Urinary bladder (tissue), 4 donors: ENCODE data around the gene SDCBP2. TPM values are rescaled to one million over a fixed set of nuclear protein-coding genes. Genes with fewer than 3 reads are reported as not detected.

Experiments
- DNase-seq: peaks from one replicate; pipeline ENCODE4 v3.0.0-alpha.2; 2015; ENCODE audit errors: extremely low spot score
- H3K27ac ChIP-seq: one replicate; pipeline ENCODE4 v1.5.1; 2013; ENCODE audit warnings: low read depth, mild to moderate bottlenecking, moderate library complexity
- H3K36me3 ChIP-seq: one replicate; pipeline ENCODE4 v1.6.1; 2013; ENCODE audit warnings: mild to moderate bottlenecking, moderate library complexity; ENCODE audit not compliant: insufficient read depth
- H3K4me1 ChIP-seq: one replicate; pipeline ENCODE4 v1.6.1; 2013; ENCODE audit warnings: mild to moderate bottlenecking, moderate library complexity; ENCODE audit not compliant: insufficient read depth
- H3K4me3 ChIP-seq: one replicate; pipeline ENCODE4 v1.5.1; 2013; ENCODE audit warnings: low read depth, low read length
- WGBS: extraction: QIAGEN DNeasy Blood & Tissue Kit; methylation state at CpG from one replicate; pipeline ENCODE4 v1.1.7; 2013; 5-methylcytosine and 5-hydroxymethylcytosine counted together
- polyA plus RNA-seq: library from polyadenylated mRNA; stranded (reverse); fragments of 200-250 nt; gene quantifications from one replicate; pipeline ENCODE4 v1.2.3, GENCODE V29; 2013
- total RNA-seq: library from RNA; depleted of rRNA; stranded (reverse); fragments of >200 nt; gene quantifications from one replicate; pipeline ENCODE4 v1.2.3, GENCODE V29; 2014
- donor health status: healthy with polysubstance abuse.
- donor health status: healthy.

The SDCBP2 gene
- total and polyA plus RNA-seq, 2 donors, result 1.9 to 12.7 TPM

DNA sequence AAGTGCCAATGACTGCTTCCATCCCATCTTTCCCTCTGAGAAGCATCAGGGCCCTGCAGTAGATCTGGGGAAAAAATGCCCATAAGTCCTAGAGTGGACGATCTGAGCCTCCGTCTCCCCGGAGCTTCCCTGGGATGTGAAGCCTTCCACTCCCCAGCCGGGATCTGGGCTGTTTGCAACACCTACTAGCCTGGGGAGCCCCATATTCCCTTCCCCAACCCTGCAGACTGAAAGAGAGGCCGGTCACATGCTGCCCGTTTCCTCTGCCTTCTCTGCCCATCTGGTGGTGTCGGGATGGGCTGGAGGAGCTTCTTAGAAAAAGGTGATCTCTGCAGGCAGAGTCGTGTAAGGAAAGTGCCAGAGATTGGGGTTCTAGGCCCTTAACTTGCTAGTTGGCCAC, 61.8 kb downstream of the SDCBP2 start:
- Histone ChIP-seq H3K4me3 (no peak overlapping the region), H3K27ac (no peak overlapping the region), H3K36me3 (no peaks in the 10 kb centered on the region), H3K4me1 (no peaks in the 10 kb centered on the region)
- WGBS, result 70% methylated on average over 8 of the region's 8 CpGs
- DNase-seq, result no peak

GRCh38 chr20:1266167-1266973, 62.6 kb downstream of the SDCBP2 start, which contains the start of gene SNPH:
Gene SNPH (plus strand): TSS chr20:1266294. CDS start chr20:1296240, 29,946 bp downstream.
- no peak for DNase-seq
- peak within 1 kb of the TSS; percentile 80 for H3K4me3 ChIP-seq
- H3K27ac ChIP-seq, result peak within 1 kb of the TSS; percentile 58
- under 1% methylated on average over 61 of the region's 61 CpGs for WGBS
- H3K36me3 ChIP-seq, result no peaks in the 10 kb centered on the region
- H3K4me1 ChIP-seq, result no peaks in the 10 kb centered on the region

GRCh38 chr20:1265916-1266166, 63.1 kb downstream of the SDCBP2 start:
- H3K36me3 ChIP-seq, result no peaks in the 10 kb centered on the region
- no peaks in the 10 kb centered on the region for H3K4me1 ChIP-seq
- DNase-seq, result no peak
- peak overlapping the region; percentile 58 for H3K27ac ChIP-seq
- WGBS, result 3% methylated on average over 10 of the region's 10 CpGs
- peak overlapping the region; percentile 80 for H3K4me3 ChIP-seq

GRCh38 chr20:1265226-1265915, 63.6 kb downstream of the SDCBP2 start:
- DNase-seq, result no peak
- H3K36me3 ChIP-seq, result no peaks in the 10 kb centered on the region
- no peak overlapping the region for H3K4me3 ChIP-seq
- no peaks in the 10 kb centered on the region for H3K4me1 ChIP-seq
- WGBS, result 91% methylated on average over 4 of the region's 4 CpGs
- no peak overlapping the region for H3K27ac ChIP-seq

GRCh38 chr20:1264727-1265126, 64.2 kb downstream of the SDCBP2 start:
- H3K27ac ChIP-seq, result no peak overlapping the region
- H3K4me1 ChIP-seq, result no peaks in the 10 kb centered on the region
- H3K36me3 ChIP-seq, result no peaks in the 10 kb centered on the region
- WGBS, result 70% methylated on average over 2 of the region's 2 CpGs
- no peak for DNase-seq
- H3K4me3 ChIP-seq, result no peak overlapping the region

DNA sequence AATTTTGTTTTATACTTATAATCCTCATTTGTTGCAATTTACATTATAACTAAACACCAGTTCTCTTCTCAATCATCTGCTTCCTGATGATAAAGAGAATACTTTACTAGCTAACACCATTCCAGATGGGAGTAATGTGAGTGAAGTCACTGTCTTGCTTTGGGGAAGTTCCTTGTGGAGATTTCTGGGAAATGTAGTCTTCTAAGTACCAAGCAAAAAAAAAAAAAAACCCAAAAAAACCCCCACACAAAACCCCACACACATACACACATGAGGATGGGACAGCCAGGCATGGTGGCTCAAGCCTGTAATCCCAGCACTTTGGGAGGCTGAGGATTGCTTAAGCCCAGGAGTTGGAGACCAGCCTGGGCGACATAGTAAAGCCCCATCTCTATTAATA, 65.1 kb downstream of the SDCBP2 start:
- H3K4me3 ChIP-seq, result no peak overlapping the region
- H3K36me3 ChIP-seq, result no peaks in the 10 kb centered on the region
- WGBS, result 65% methylated on average over 1 of the region's 1 CpG
- no peak overlapping the region for H3K27ac ChIP-seq
- H3K4me1 ChIP-seq, result no peaks in the 10 kb centered on the region
- DNase-seq, result no peak

Other genes with a start within 250 kb of the SDCBP2 start
- 29.3 TPM for gene PSMF1, start 210.5 kb downstream of the SDCBP2 start, total RNA-seq
- 100 TPM for gene PSMF1, start 210.5 kb downstream of the SDCBP2 start, polyA plus RNA-seq
- gene TMEM74B, start 144.2 kb downstream of the SDCBP2 start, total RNA-seq, result 0.53 TPM
- gene TMEM74B, start 144.2 kb downstream of the SDCBP2 start, polyA plus RNA-seq, result 0.42 TPM
- 0.21 TPM for gene C20orf202, start 125.7 kb downstream of the SDCBP2 start, total RNA-seq
- gene C20orf202, start 125.7 kb downstream of the SDCBP2 start, polyA plus RNA-seq, result 0.09 TPM
- not detected for gene RAD21L1, start 103.1 kb downstream of the SDCBP2 start, total RNA-seq
- not detected for gene RAD21L1, start 103.1 kb downstream of the SDCBP2 start, polyA plus RNA-seq
- 3.5 TPM for gene SNPH, start 62.8 kb downstream of the SDCBP2 start, total RNA-seq
- 7.3 TPM for gene SNPH, start 62.8 kb downstream of the SDCBP2 start, polyA plus RNA-seq
- gene FKBP1A, start 63.9 kb upstream of the SDCBP2 start, total RNA-seq, result 96.6 TPM
- 253 TPM for gene FKBP1A, start 63.9 kb upstream of the SDCBP2 start, polyA plus RNA-seq
- 23.6 TPM for gene NSFL1C, start 137.7 kb upstream of the SDCBP2 start, total RNA-seq
- 57.3 TPM for gene NSFL1C, start 137.7 kb upstream of the SDCBP2 start, polyA plus RNA-seq
- gene SIRPB2, start 162.3 kb upstream of the SDCBP2 start, total RNA-seq, result 1.2 TPM
- 3.3 TPM for gene SIRPB2, start 162.3 kb upstream of the SDCBP2 start, polyA plus RNA-seq
- gene SIRPD, start 228.6 kb upstream of the SDCBP2 start, total RNA-seq, result not detected
- 0.53 TPM for gene SIRPD, start 228.6 kb upstream of the SDCBP2 start, polyA plus RNA-seq